K562 (cell line): Measurements from ENCODE around the gene CNOT6L. TPM values are rescaled to one million over a fixed set of nuclear protein-coding genes. Genes with fewer than 3 reads are reported as not detected.

Experiments used
- ATAC-seq: fragments of 200-7000 bp; cut with Tn5 transposase; 3 replicates; pipeline ENCODE4 v1.9.1; 2020; ENCODE audit warnings: moderate library complexity
- BruUV-seq: library from RNA; stranded (reverse); fragments of 400-500 nt; replicated peaks from 2 replicates; lab custom pipeline; 2021; lab: Mats Ljungman, UMichigan
- CTCF ChIA-PET: fragments of 300-600 bp; formaldehyde crosslinking; extraction: SDS; loops from one replicate; lab custom pipeline; 2021; ENCODE audit warnings: low intra/inter-chr PET ratio; lab: Yijun Ruan, JAX
- POLR2A ChIA-PET: fragments of 300-600, 350-650 bp; sonication (Branson Sonifier 250); formaldehyde crosslinking; extraction: SDS; loops from one replicate; lab custom pipeline; 2021; ENCODE audit warnings: antibody characterized with exemption, inconsistent platforms; lab: Yijun Ruan, JAX
- DNase-seq, 4 experiments: peaks; one replicate each; pipeline versions ENCODE4 v3.0.0 to v3.0.0-alpha.2; 2011 to 2018; ENCODE audit warnings: low spot score in 3 of 4, mixed read lengths in 3 of 4; ENCODE audit errors: extremely low read depth in 1 of 4
- FAIRE-seq: peaks from 2 replicates; lab custom pipeline; 2011; peaks lifted over from hg19 to GRCh38; lab: Jason Lieb, UNC
- H2AFZ ChIP-seq: 2 replicates; pipeline ENCODE4 v1.6.0; 2011; ENCODE audit warnings: low read depth, low read length, control low read depth, inconsistent platforms
- H3K27ac ChIP-seq: fragments of 200-600 bp; 3 replicates; pipeline ENCODE4 v1.8.0; 2011; ENCODE audit warnings: low read depth, mild to moderate bottlenecking, control low read depth, inconsistent platforms, low read length, moderate library complexity, mixed read lengths; ENCODE audit errors: extremely low read depth
- H3K27me3 ChIP-seq, 2 experiments: fragments of 300-600 bp in 1 of 2; 2 replicates in 1 of 2; 3 replicates in 1 of 2; pipeline versions ENCODE4 v1.6.0 to v1.8.0; 2011; ENCODE audit warnings: inconsistent platforms in 2 of 2, low read length in 2 of 2, mild to moderate bottlenecking in 1 of 2, mixed read lengths in 1 of 2, moderate library complexity in 1 of 2; ENCODE audit not compliant: control insufficient read depth in 2 of 2, insufficient read depth in 2 of 2
- H3K36me3 ChIP-seq: fragments of 300-600 bp; 3 replicates; pipeline ENCODE4 v1.8.0; 2011; ENCODE audit warnings: mild to moderate bottlenecking, low read length, inconsistent platforms; ENCODE audit not compliant: control insufficient read depth, insufficient read depth
- H3K4me1 ChIP-seq, 2 experiments: fragments of 200-600 bp in 1 of 2; replicated peaks in 1 of 2; 2 replicates in 1 of 2; 3 replicates in 1 of 2; pipeline versions ENCODE4 v1.5.1 to v1.8.0; 2011; ENCODE audit warnings: inconsistent platforms in 2 of 2, low read length in 2 of 2, mild to moderate bottlenecking in 1 of 2, mixed read lengths in 1 of 2, moderate library complexity in 1 of 2; ENCODE audit not compliant: control insufficient read depth in 2 of 2, insufficient read depth in 2 of 2
- H3K4me2 ChIP-seq: 2 replicates; pipeline ENCODE4 v1.6.1; 2011; ENCODE audit warnings: low read length, control low read depth, inconsistent platforms, mixed read lengths; ENCODE audit not compliant: insufficient read depth
- H3K4me3 ChIP-seq: fragments of 200-600 bp; sonication (generic), shearing (Covaris generic); 2 replicates; pipeline ENCODE4 v1.5.1; 2016; ENCODE audit warnings: control low read depth, inconsistent platforms
- H3K79me2 ChIP-seq: fragments of 200-600 bp; 3 replicates; pipeline ENCODE4 v1.8.0; 2011; ENCODE audit warnings: low read length, inconsistent platforms; ENCODE audit not compliant: control insufficient read depth, insufficient read depth
- H3K9ac ChIP-seq, 2 experiments: 2 replicates each; pipeline versions ENCODE4 v1.6.0 to v1.6.1; 2011; ENCODE audit warnings: low read depth in 2 of 2, low read length in 2 of 2, control low read depth in 1 of 2, inconsistent platforms in 1 of 2, mild to moderate bottlenecking in 1 of 2, mixed read lengths in 1 of 2; ENCODE audit not compliant: insufficient read depth in 1 of 2
- H3K9me1 ChIP-seq: one replicate; pipeline ENCODE4 v1.6.0; 2011; ENCODE audit warnings: inconsistent platforms, mild to moderate bottlenecking, low read length, moderate library complexity; ENCODE audit not compliant: control insufficient read depth, insufficient read depth
- H3K9me3 ChIP-seq: replicated peaks from 2 replicates; pipeline ENCODE4 v1.5.1; 2011; ENCODE audit warnings: low read depth, low read length, inconsistent platforms; ENCODE audit not compliant: control insufficient read depth, insufficient read depth
- H4K20me1 ChIP-seq: replicated peaks from 2 replicates; pipeline ENCODE4 v1.6.1; 2011; ENCODE audit warnings: low read length, inconsistent platforms, mixed read lengths; ENCODE audit not compliant: control insufficient read depth, insufficient read depth
- BRD9 ChIP-seq: fragments of 450-650 bp; IDR thresholded peaks from 2 replicates; pipeline ENCODE4 v1.6.1; 2018; ENCODE audit warnings: low read depth; ENCODE audit not compliant: partially characterized antibody
- HDAC6 ChIP-seq: IDR thresholded peaks from 2 replicates; pipeline ENCODE4 v1.6.1; 2012; ENCODE audit warnings: low read depth, mild to moderate bottlenecking, control low read depth, inconsistent platforms, low read length, moderate library complexity
- IFI16 ChIP-seq: fragments of 250-450 bp; sonication (Bioruptor Pico); IDR thresholded peaks from 2 replicates; pipeline ENCODE4 v2.1.2; 2022; ENCODE audit warnings: mild to moderate bottlenecking, inconsistent platforms
- LARP7 ChIP-seq: fragments of 450-650 bp; IDR thresholded peaks from 2 replicates; pipeline ENCODE4 v1.6.1; 2016
- MBD2 ChIP-seq: sonication (generic); IDR thresholded peaks from 2 replicates; pipeline ENCODE4 v1.6.1; 2016; ENCODE audit warnings: low read depth, borderline replicate concordance
- MTF1 ChIP-seq: fragments of 250-450 bp; sonication (Bioruptor Pico); IDR thresholded peaks from 2 replicates; pipeline ENCODE4 v1.9.0; 2021; ENCODE audit warnings: moderate library complexity, mild to moderate bottlenecking, inconsistent platforms, borderline replicate concordance
- NR2F6 ChIP-seq: fragments of 450-650 bp; formaldehyde crosslinking; IDR thresholded peaks from 2 replicates; pipeline ENCODE4 v1.4.0; 2020; ENCODE audit warnings: mild to moderate bottlenecking
- RBM17 ChIP-seq: fragments of 200-400 bp; formaldehyde crosslinking; IDR thresholded peaks from 2 replicates; pipeline ENCODE4 v1.6.1; 2017; ENCODE audit warnings: low read depth, mild to moderate bottlenecking, low read length, borderline replicate concordance
- ZNF184 ChIP-seq: sonication (generic); formaldehyde crosslinking; IDR thresholded peaks from 2 replicates; pipeline ENCODE4 v1.5.0; 2020; ENCODE audit warnings: missing genetic modification reagents
- ZNF3 ChIP-seq: fragments of 250-450 bp; sonication (Bioruptor Pico); IDR thresholded peaks from 2 replicates; pipeline ENCODE4 v1.5.0; 2021; ENCODE audit warnings: mild to moderate bottlenecking, moderate library complexity
- in situ Hi-C: fragments of 300-500 bp; cut with MboI; formaldehyde crosslinking; loops from 4 replicates; pipeline ENCODE4 v1.15.0; 2018; ENCODE audit warnings: inconsistent platforms, mixed read lengths
- intact Hi-C: fragments of 100-400 bp; cut with micrococcal nuclease; formaldehyde crosslinking; loops from 2 replicates; pipeline ENCODE4 v1.14.2; 2022
- polyA plus RNA-seq, 8 experiments: library from polyadenylated mRNA; depleted of rRNA in 4 of 8; stranded (reverse) in 5 of 8; unstranded in 3 of 8; fragments of >200 nt; fragmentation: Nextera tagmentation in 2 of 8; fragmentation: Illumina TruSeq in 1 of 8; extraction: Ambion mirVana in 2 of 8; extraction: Trizol in 1 of 8; gene quantifications; 2 replicates each; pipeline versions ENCODE4 v1.2.1 to v1.2.3, GENCODE V29; 2011 to 2014; ENCODE audit warnings: inconsistent platforms in 1 of 8, missing spikeins in 1 of 8
- total RNA-seq, 7 experiments: library from RNA; depleted of rRNA in 6 of 7; stranded (reverse); fragments of >200 nt in 6 of 7; fragmentation: Illumina TruSeq in 2 of 7; extraction: Trizol in 2 of 7; gene quantifications; 2 replicates each; pipeline versions ENCODE4 v1.2.1 to v1.2.3, GENCODE V29; 2011 to 2021; ENCODE audit warnings: low replicate concordance in 1 of 7
- TF ChIP-seq, protein P1 (sequence below): fragments of 450-650 bp; IDR thresholded peaks from one replicate; pipeline ENCODE4 v1.6.1; 2018; ENCODE audit warnings: mild to moderate bottlenecking, moderate library complexity; ENCODE audit not compliant: partially characterized antibody

The CNOT6L gene
- total and polyA plus RNA-seq, 9 of the 15 experiments (the other 6 are each of a cell fraction or from before 2014, with no cell fraction given) = 3.7 to 27.9 (median 6.5) TPM

DNA sequence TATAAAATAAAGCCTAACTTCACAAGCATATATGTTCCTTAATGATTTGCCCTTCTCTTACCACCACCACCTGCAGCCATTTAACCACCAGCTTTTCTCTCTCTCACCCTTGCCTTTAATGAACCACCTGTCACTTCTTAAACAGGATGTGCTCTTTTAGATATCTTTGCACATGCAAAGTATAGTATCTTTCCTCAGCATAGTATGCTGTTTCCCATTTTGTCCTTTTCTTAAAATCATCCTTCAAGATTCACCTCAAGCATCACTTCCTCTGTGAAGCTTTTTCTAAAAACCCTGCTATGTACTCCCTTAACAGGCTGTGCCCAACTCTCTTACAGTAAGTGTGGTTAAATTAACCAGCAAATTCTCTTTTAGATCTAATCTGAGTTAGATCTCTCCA is 8.2 kb upstream of the CNOT6L start:
- no peak for FAIRE-seq
- TF ChIP-seq ZNF184 (CRISPR knock-in tag) = no peak
- no peak for TF ChIP-seq NR2F6 (CRISPR knock-in tag)
- no peak for TF ChIP-seq ZNF3 (CRISPR knock-in tag)
- TF ChIP-seq IFI16 (CRISPR knock-in tag) = no peak
- no peak for TF ChIP-seq MBD2
- TF ChIP-seq LARP7 = no peak
- TF ChIP-seq RBM17 = no peak
- no peak for TF ChIP-seq BRD9
- no peak for TF ChIP-seq MTF1
- TF ChIP-seq, protein P1, sequence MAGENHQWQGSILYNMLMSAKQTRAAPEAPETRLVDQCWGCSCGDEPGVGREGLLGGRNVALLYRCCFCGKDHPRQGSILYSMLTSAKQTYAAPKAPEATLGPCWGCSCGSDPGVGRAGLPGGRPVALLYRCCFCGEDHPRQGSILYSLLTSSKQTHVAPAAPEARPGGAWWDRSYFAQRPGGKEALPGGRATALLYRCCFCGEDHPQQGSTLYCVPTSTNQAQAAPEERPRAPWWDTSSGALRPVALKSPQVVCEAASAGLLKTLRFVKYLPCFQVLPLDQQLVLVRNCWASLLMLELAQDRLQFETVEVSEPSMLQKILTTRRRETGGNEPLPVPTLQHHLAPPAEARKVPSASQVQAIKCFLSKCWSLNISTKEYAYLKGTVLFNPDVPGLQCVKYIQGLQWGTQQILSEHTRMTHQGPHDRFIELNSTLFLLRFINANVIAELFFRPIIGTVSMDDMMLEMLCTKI = no peak
- TF ChIP-seq HDAC6 = no peak
- no peak for ATAC-seq
- intact Hi-C loops (no loop called here), in situ Hi-C loops (no loop called here)
- Histone ChIP-seq H2AFZ (no peak overlapping the region), H3K4me1 (no peaks in the 10 kb centered on the region; a peak in 1 of 5 replicates), H3K36me3 (no peaks in the 10 kb centered on the region), H3K27me3 (no peaks in the 10 kb centered on the region), H3K79me2 (no peaks in the 10 kb centered on the region), H3K9me1 (no peaks in the 10 kb centered on the region), H3K4me3 (no peak overlapping the region), H3K9ac (no peak overlapping the region), H3K4me2 (no peak overlapping the region), H4K20me1 (no peaks in the 10 kb centered on the region), H3K9me3 (no peaks in the 10 kb centered on the region), H3K27ac (no peak overlapping the region)
- ChIA-PET POLR2A (interaction anchor here (0.8 to 0.9 kb wide), 2 partner anchors 10 to 28 kb away, joined by 3 to 4 read pairs; no protein-coding TSS in a partner anchor), CTCF (no interaction called here)
- no TSS peak for BruUV-seq
- no peak for DNase-seq
